ENCODE measurements around the gene CHMP1B.

- TF ChIP-seq CTCF (conservative IDR thresholded peaks at IDR 0.05; ENCODE audit: low read length), result no peak
- no peak for TF ChIP-seq EZH2phosphoT487 (IDR thresholded peaks at IDR 0.05; ENCODE audit: borderline replicate concordance)
Observed at GRCh38 chr18:11866764-11867163, 15.6 kb downstream of the CHMP1B start.
